ENCODE data around the gene ADGRA3.

DNA sequence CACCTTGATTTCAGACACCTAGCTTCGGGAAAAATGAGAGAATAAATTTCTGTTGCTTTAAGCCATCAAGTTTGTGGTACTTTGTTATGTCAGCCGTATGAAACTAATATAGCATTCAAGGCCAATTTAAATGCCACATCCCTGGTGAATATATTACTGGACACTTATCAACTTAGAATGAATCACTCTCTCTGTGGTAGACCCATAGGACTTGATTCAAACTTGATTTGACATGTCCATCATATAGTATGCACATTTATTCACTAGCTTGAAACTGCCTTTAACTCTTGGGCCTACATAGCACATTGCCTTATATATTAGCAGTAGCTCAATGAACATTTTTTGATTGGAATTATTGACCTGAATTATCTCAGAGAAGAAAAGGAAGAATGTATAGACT is 172.3 kb downstream of the ADGRA3 start:
- TF ChIP-seq, protein P1, sequence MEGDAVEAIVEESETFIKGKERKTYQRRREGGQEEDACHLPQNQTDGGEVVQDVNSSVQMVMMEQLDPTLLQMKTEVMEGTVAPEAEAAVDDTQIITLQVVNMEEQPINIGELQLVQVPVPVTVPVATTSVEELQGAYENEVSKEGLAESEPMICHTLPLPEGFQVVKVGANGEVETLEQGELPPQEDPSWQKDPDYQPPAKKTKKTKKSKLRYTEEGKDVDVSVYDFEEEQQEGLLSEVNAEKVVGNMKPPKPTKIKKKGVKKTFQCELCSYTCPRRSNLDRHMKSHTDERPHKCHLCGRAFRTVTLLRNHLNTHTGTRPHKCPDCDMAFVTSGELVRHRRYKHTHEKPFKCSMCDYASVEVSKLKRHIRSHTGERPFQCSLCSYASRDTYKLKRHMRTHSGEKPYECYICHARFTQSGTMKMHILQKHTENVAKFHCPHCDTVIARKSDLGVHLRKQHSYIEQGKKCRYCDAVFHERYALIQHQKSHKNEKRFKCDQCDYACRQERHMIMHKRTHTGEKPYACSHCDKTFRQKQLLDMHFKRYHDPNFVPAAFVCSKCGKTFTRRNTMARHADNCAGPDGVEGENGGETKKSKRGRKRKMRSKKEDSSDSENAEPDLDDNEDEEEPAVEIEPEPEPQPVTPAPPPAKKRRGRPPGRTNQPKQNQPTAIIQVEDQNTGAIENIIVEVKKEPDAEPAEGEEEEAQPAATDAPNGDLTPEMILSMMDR (conservative IDR thresholded peaks at IDR 0.05; ENCODE audit: low read length) = no peak
- no peak for TF ChIP-seq EZH2phosphoT487 (IDR thresholded peaks at IDR 0.05; ENCODE audit: borderline replicate concordance)
